GM12878 (cell line): Measurements from ENCODE around the gene WFS1. TPM values are rescaled to one million over a fixed set of nuclear protein-coding genes. Genes with fewer than 3 reads are reported as not detected.

ENCODE experiments used
- ATAC-seq: fragments of 200-7000 bp; cut with Tn5 transposase; 3 replicates; pipeline ENCODE4 v1.9.1; 2020; ENCODE audit warnings: mild to moderate bottlenecking, moderate library complexity
- BruUV-seq: library from RNA; stranded (reverse); fragments of 400-500 nt; replicated peaks from 2 replicates; lab custom pipeline; 2021; lab: Mats Ljungman, UMichigan
- CTCF ChIA-PET: fragments of 300-600 bp; sonication (Branson Sonifier 250); formaldehyde crosslinking; extraction: SDS; loops from one replicate; lab custom pipeline; 2021; ENCODE audit warnings: inconsistent platforms; lab: Yijun Ruan, JAX
- POLR2A ChIA-PET: fragments of 350-600 bp; formaldehyde crosslinking; extraction: SDS; loops from one replicate; lab custom pipeline; 2021; ENCODE audit warnings: inconsistent platforms; lab: Charles Lee
- RAD21 ChIA-PET: fragments of 300-600 bp; sonication (Branson Sonifier 250); formaldehyde crosslinking; loops from one replicate; lab custom pipeline; 2023; ENCODE audit warnings: antibody characterized with exemption; ENCODE audit not compliant: unreplicated experiment; lab: Charles Lee
- SMC1A ChIA-PET: fragments of 300-600 bp; sonication (Branson Sonifier 250); formaldehyde crosslinking; loops from one replicate; lab custom pipeline; 2023; ENCODE audit not compliant: unreplicated experiment, uncharacterized antibody; lab: Charles Lee
- DNase-seq: peaks from one replicate; pipeline ENCODE4 v3.0.0-alpha.2; 2011; ENCODE audit warnings: low read depth, low spot score
- FAIRE-seq: peaks from 3 replicates; lab custom pipeline; 2011; peaks lifted over from hg19 to GRCh38; lab: Jason Lieb, UNC
- H2AFZ ChIP-seq: 2 replicates; pipeline ENCODE4 v1.6.0; 2011; ENCODE audit warnings: low read depth, low read length, control low read depth; ENCODE audit not compliant: control insufficient read depth
- H3K27ac ChIP-seq: 2 replicates; pipeline ENCODE4 v1.5.1; 2011; ENCODE audit warnings: control low read depth; ENCODE audit not compliant: control insufficient read depth, insufficient read depth
- H3K27me3 ChIP-seq, 2 experiments: replicated peaks in 1 of 2; 2 replicates each; pipeline versions ENCODE4 v1.6.0 to v1.6.1; 2011; ENCODE audit warnings: low read length in 1 of 2; ENCODE audit not compliant: control insufficient read depth in 2 of 2, insufficient read depth in 2 of 2
- H3K36me3 ChIP-seq, 2 experiments: 2 replicates each; pipeline ENCODE4 v1.5.1; 2011; ENCODE audit warnings: low read length in 1 of 2; ENCODE audit not compliant: control insufficient read depth in 2 of 2, insufficient read depth in 2 of 2
- H3K4me1 ChIP-seq: 2 replicates; pipeline ENCODE4 v1.6.1; 2011; ENCODE audit warnings: mild to moderate bottlenecking, low read length, moderate library complexity, mixed read lengths; ENCODE audit not compliant: control insufficient read depth, insufficient read depth
- H3K4me2 ChIP-seq: 2 replicates; pipeline ENCODE4 v1.6.0; 2011; ENCODE audit warnings: control low read depth; ENCODE audit not compliant: control insufficient read depth, insufficient read depth
- H3K4me3 ChIP-seq: fragments of 200-600 bp; sonication (generic); 2 replicates; pipeline ENCODE4 v1.5.1; 2016
- H3K79me2 ChIP-seq: 2 replicates; pipeline ENCODE4 v1.6.0; 2011; ENCODE audit warnings: low read length; ENCODE audit not compliant: control insufficient read depth, insufficient read depth
- H3K9ac ChIP-seq: 2 replicates; pipeline ENCODE4 v1.8.0; 2011; ENCODE audit warnings: low read length, control low read depth, mixed read lengths; ENCODE audit not compliant: control insufficient read depth, insufficient read depth
- H3K9me3 ChIP-seq: replicated peaks from 3 replicates; pipeline ENCODE4 v1.5.1; 2011; ENCODE audit warnings: mild to moderate bottlenecking, low read length; ENCODE audit not compliant: control insufficient read depth, insufficient read depth
- H4K20me1 ChIP-seq: 2 replicates; pipeline ENCODE4 v1.6.0; 2011; ENCODE audit not compliant: control insufficient read depth, insufficient read depth
- BHLHE40 ChIP-seq, 2 experiments: fragments of 450-650 bp in 1 of 2; IDR thresholded peaks; 2 replicates each; pipeline ENCODE4 v1.6.1; 2011 to 2017; ENCODE audit warnings: low read depth in 2 of 2, borderline replicate concordance in 1 of 2, improper control_type of control experiment in 1 of 2, low read length in 1 of 2, mild to moderate bottlenecking in 1 of 2
- CUX1 ChIP-seq: IDR thresholded peaks from 2 replicates; pipeline ENCODE4 v1.6.1; 2012; ENCODE audit warnings: improper control_type of control experiment, low read depth, low read length; ENCODE audit not compliant: insufficient replicate concordance
- EED ChIP-seq: sonication (generic); IDR thresholded peaks from 2 replicates; pipeline ENCODE4 v1.6.1; 2016; ENCODE audit warnings: antibody characterized with exemption, low read depth
- EZH2 ChIP-seq: IDR thresholded peaks from 2 replicates; pipeline ENCODE4 v1.6.1; 2012; ENCODE audit warnings: low read depth, mild to moderate bottlenecking, control low read depth, inconsistent platforms, low read length, borderline replicate concordance; ENCODE audit not compliant: control insufficient read depth
- IKZF1 ChIP-seq: fragments of 450-650 bp; conservative IDR thresholded peaks from 2 replicates; pipeline ENCODE4 v1.6.1; 2017; ENCODE audit warnings: antibody characterized with exemption, mild to moderate bottlenecking
- MAX ChIP-seq: IDR thresholded peaks from 2 replicates; pipeline ENCODE4 v1.6.1; 2012; ENCODE audit warnings: low read depth, low read length, improper control_type of control experiment
- MEF2B ChIP-seq: fragments of 450-650 bp; IDR thresholded peaks from 2 replicates; pipeline ENCODE4 v1.6.1; 2018; ENCODE audit warnings: mild to moderate bottlenecking, moderate library complexity; ENCODE audit not compliant: partially characterized antibody, poor library complexity, severe bottlenecking
- RCOR1 ChIP-seq: conservative IDR thresholded peaks from 2 replicates; pipeline ENCODE4 v1.6.1; 2012; ENCODE audit warnings: low read depth, low read length, improper control_type of control experiment
- SMAD5 ChIP-seq: IDR thresholded peaks from 2 replicates; pipeline ENCODE4 v1.6.1; 2016; ENCODE audit warnings: antibody characterized with exemption, low read depth
- TAF1 ChIP-seq: IDR thresholded peaks from 2 replicates; pipeline ENCODE4 v1.6.1; 2011; ENCODE audit warnings: mild to moderate bottlenecking, low read depth, low read length, borderline replicate concordance
- ZSCAN29 ChIP-seq: fragments of 450-650 bp; IDR thresholded peaks from 2 replicates; pipeline ENCODE4 v1.6.1; 2017; ENCODE audit warnings: mild to moderate bottlenecking, moderate library complexity
- WGBS: methylation state at CpG from one replicate; pipeline ENCODE4 v1.1.6; 2016; ENCODE audit warnings: low lambda C conversion rate; ENCODE audit not compliant: insufficient replicate concordance, insufficient coverage; ENCODE audit errors: missing lambda C conversion rate; 5-methylcytosine and 5-hydroxymethylcytosine counted together
- in situ Hi-C: fragments of 300-500 bp; cut with MboI; formaldehyde crosslinking; loops from 9 replicates; pipeline ENCODE4 v1.14.3; 2018; ENCODE audit warnings: mixed read lengths
- intact Hi-C: fragments of 100-400 bp; cut with micrococcal nuclease; formaldehyde crosslinking; loops from one replicate; pipeline ENCODE4 v1.14.2; 2022; ENCODE audit not compliant: unreplicated experiment
- polyA plus RNA-seq, 11 experiments: library from polyadenylated mRNA; depleted of rRNA in 4 of 11; unstranded in 6 of 11; stranded (reverse) in 5 of 11; fragments of >200 nt; fragmentation: Nextera tagmentation in 4 of 11; fragmentation: Illumina TruSeq in 1 of 11; extraction: Ambion mirVana in 4 of 11; extraction: Trizol in 1 of 11; gene quantifications; 1 replicate in 1 of 11; 2 replicates in 10 of 11; pipeline versions ENCODE4 v1.2.1 to v1.2.3, GENCODE V29; 2011 to 2016; ENCODE audit warnings: inconsistent platforms in 2 of 11, missing spikeins in 2 of 11, low read depth in 1 of 11
- total RNA-seq, 4 experiments: library from RNA; depleted of rRNA in 3 of 4; stranded (reverse); fragments of >200 nt in 3 of 4; fragmentation: Illumina TruSeq in 1 of 4; extraction: Trizol in 1 of 4; gene quantifications; 2 replicates each; pipeline versions ENCODE4 v1.2.1 to v1.2.3, GENCODE V29; 2013 to 2021

The WFS1 gene
- total and polyA plus RNA-seq, 10 of the 15 experiments (the other 5 are each of a cell fraction or from before 2014, with no cell fraction given): 0.31 to 4.7 (median 2.0) TPM

GRCh38 chr4:6292376-6293096, 22.9 kb downstream of the WFS1 start:
- SMC1A ChIA-PET: no interaction called here
- TF ChIP-seq MAX (no peak), BHLHE40 (IDR thresholded peaks at IDR 0.05; ENCODE audit: borderline replicate concordance in 1 of 2, low read depth in 2 of 2, low read length in 1 of 2) (0 out of 4 replicates have a peak, but pooled peaks of 1 of the 2 experiments have one; percentile 10), MEF2B (no peak), EED (no peak)
- TF ChIP-seq, all 136 proteins: peak for 1
- ChIA-PET RAD21 (no interaction called here), CTCF (no interaction called here), POLR2A (no interaction called here)
- intact Hi-C loops: no loop called here
- no TSS peak for BruUV-seq
- DNase-seq (no peak), FAIRE-seq (no peak), ATAC-seq (no peak)
- Histone ChIP-seq H3K27me3 (no peaks in the 10 kb centered on the region), H4K20me1 (no peaks in the 10 kb centered on the region), H3K4me1 (no peaks in the 10 kb centered on the region), H3K79me2 (no peaks in the 10 kb centered on the region), H3K36me3 (no peaks in the 10 kb centered on the region), H3K9ac (no peak overlapping the region), H3K27ac (no peak overlapping the region), H3K4me3 (no peak overlapping the region), H3K4me2 (no peak overlapping the region), H2AFZ (no peak overlapping the region), H3K9me3 (no peaks in the 10 kb centered on the region)
- in situ Hi-C loops: no loop called here
- 35% methylated on average over 13 of the region's 13 CpGs for WGBS

GRCh38 chr4:6293097-6293445, 23.4 kb downstream of the WFS1 start:
- in situ Hi-C loops (no loop called here), intact Hi-C loops (no loop called here)
- ChIA-PET SMC1A (no interaction called here), RAD21 (no interaction called here), POLR2A (no interaction called here), CTCF (no interaction called here)
- H3K9me3 ChIP-seq: no peaks in the 10 kb centered on the region
- no peaks in the 10 kb centered on the region for H3K79me2 ChIP-seq
- H3K27ac ChIP-seq: no peak overlapping the region
- no peak overlapping the region for H2AFZ ChIP-seq
- 65% methylated on average over 8 of the region's 8 CpGs for WGBS
- H3K9ac ChIP-seq: no peak overlapping the region
- ATAC-seq (no peak), DNase-seq (no peak), FAIRE-seq (no peak)
- H3K4me1 ChIP-seq: no peaks in the 10 kb centered on the region
- H3K4me3 ChIP-seq: no peak overlapping the region
- no peaks in the 10 kb centered on the region for H4K20me1 ChIP-seq
- no peak overlapping the region for H3K4me2 ChIP-seq
- H3K36me3 ChIP-seq: no peaks in the 10 kb centered on the region
- H3K27me3 ChIP-seq: no peaks in the 10 kb centered on the region
- no TSS peak for BruUV-seq
- TF ChIP-seq IKZF1 (no peak), RCOR1 (no peak), CUX1 (no peak), TAF1 (no peak), SMAD5 (no peak), EZH2 (no peak), ZSCAN29 (no peak), BHLHE40 (IDR thresholded peaks at IDR 0.05; ENCODE audit: borderline replicate concordance in 1 of 2, low read depth in 2 of 2, low read length in 1 of 2) (no peak)
